Endothelial cell (in vitro differentiated cells): Measurements from ENCODE around the gene MET. TPM values are rescaled to one million over a fixed set of nuclear protein-coding genes. Genes with fewer than 3 reads are reported as not detected.

Source experiments
- DNase-seq: peaks from one replicate; pipeline ENCODE4 v3.0.0; 2021; ENCODE audit warnings: low spot score
- H3K27ac Mint-ChIP-seq: one replicate; pipeline ENCODE4 v1.8.0; 2021; ENCODE audit warnings: mixed read lengths, inconsistent platforms; ENCODE audit not compliant: unreplicated experiment
- H3K27me3 Mint-ChIP-seq: one replicate; pipeline ENCODE4 v1.8.0; 2021; ENCODE audit warnings: mild to moderate bottlenecking, moderate library complexity, mixed read lengths, inconsistent platforms; ENCODE audit not compliant: unreplicated experiment
- H3K36me3 Mint-ChIP-seq: one replicate; pipeline ENCODE4 v1.8.0; 2021; ENCODE audit warnings: mild to moderate bottlenecking, low read depth, mixed read lengths, inconsistent platforms; ENCODE audit not compliant: unreplicated experiment
- H3K4me1 Mint-ChIP-seq: one replicate; pipeline ENCODE4 v1.8.0; 2021; ENCODE audit warnings: mild to moderate bottlenecking, mixed read lengths, inconsistent platforms; ENCODE audit not compliant: unreplicated experiment
- H3K4me3 Mint-ChIP-seq: one replicate; pipeline ENCODE4 v1.8.0; 2021; ENCODE audit warnings: mild to moderate bottlenecking, mixed read lengths, inconsistent platforms; ENCODE audit not compliant: unreplicated experiment
- H3K9me3 Mint-ChIP-seq: one replicate; pipeline ENCODE4 v1.8.0; 2021; ENCODE audit warnings: mixed read lengths, inconsistent platforms; ENCODE audit not compliant: unreplicated experiment
- long read RNA-seq: library from polyadenylated mRNA; unstranded; transcript quantifications from one replicate; pipeline ENCODE4 v2.0.0, GENCODE V29; 2020; ENCODE audit not compliant: unreplicated experiment
- total RNA-seq: library from RNA; stranded (reverse); fragmentation: NEBNext Ultra II Directional; extraction: Animal tissue kit (Norgen Biotek cat#: 25700); gene quantifications from one replicate; pipeline ENCODE4 v1.2.1, GENCODE V29; 2021; ENCODE audit not compliant: unreplicated experiment
- TF ChIP-seq, protein P1 (sequence below): fragments of 200-600 bp; sonication (generic); IDR thresholded peaks from one replicate; pipeline ENCODE4 v1.5.0; 2021; ENCODE audit warnings: antibody characterized with exemption; ENCODE audit not compliant: unreplicated experiment

Gene MET
- 35.1 TPM for total RNA-seq
- long read RNA-seq, partial matches to known transcripts: 2 of 3 reads
- long read RNA-seq, other reads (novel, unspliced or antisense): 1 of 3 reads

- Mint-ChIP-seq H3K4me1 (peaks cover 33% of the 10 kb centered on the region), H3K27me3 (peaks cover 5% of the 10 kb centered on the region), H3K4me3 (peak within 1 kb of the TSS; percentile 95), H3K27ac (peak within 1 kb of the TSS; percentile 45), H3K36me3 (no peaks in the 10 kb centered on the region), H3K9me3 (no peaks in the 10 kb centered on the region)
- TF ChIP-seq, protein P1, sequence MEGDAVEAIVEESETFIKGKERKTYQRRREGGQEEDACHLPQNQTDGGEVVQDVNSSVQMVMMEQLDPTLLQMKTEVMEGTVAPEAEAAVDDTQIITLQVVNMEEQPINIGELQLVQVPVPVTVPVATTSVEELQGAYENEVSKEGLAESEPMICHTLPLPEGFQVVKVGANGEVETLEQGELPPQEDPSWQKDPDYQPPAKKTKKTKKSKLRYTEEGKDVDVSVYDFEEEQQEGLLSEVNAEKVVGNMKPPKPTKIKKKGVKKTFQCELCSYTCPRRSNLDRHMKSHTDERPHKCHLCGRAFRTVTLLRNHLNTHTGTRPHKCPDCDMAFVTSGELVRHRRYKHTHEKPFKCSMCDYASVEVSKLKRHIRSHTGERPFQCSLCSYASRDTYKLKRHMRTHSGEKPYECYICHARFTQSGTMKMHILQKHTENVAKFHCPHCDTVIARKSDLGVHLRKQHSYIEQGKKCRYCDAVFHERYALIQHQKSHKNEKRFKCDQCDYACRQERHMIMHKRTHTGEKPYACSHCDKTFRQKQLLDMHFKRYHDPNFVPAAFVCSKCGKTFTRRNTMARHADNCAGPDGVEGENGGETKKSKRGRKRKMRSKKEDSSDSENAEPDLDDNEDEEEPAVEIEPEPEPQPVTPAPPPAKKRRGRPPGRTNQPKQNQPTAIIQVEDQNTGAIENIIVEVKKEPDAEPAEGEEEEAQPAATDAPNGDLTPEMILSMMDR: no peak
- peak; percentile 68 for DNase-seq
Measured at GRCh38 chr7:116671681-116672595, at the start of gene MET. TSS of gene MET (plus strand) at chr7:116672196. CDS start at chr7:116699085, 26,889 bp downstream.

GRCh38 chr7:116626886-116627285 lies 45.1 kb upstream of the MET start:
- DNase-seq: no peak
- H3K4me3 Mint-ChIP-seq: no peak overlapping the region
- no peaks in the 10 kb centered on the region for H3K9me3 Mint-ChIP-seq
- no peaks in the 10 kb centered on the region for H3K36me3 Mint-ChIP-seq
- H3K27me3 Mint-ChIP-seq: no peaks in the 10 kb centered on the region
- H3K27ac Mint-ChIP-seq: no peak overlapping the region
- TF ChIP-seq, protein P1: no peak
- H3K4me1 Mint-ChIP-seq: no peaks in the 10 kb centered on the region

GRCh38 chr7:116629051-116629463 lies 42.9 kb upstream of the MET start:
- no peaks in the 10 kb centered on the region for H3K36me3 Mint-ChIP-seq
- DNase-seq: no peak
- TF ChIP-seq, protein P1: no peak
- no peak overlapping the region for H3K4me3 Mint-ChIP-seq
- H3K27me3 Mint-ChIP-seq: no peaks in the 10 kb centered on the region
- no peaks in the 10 kb centered on the region for H3K9me3 Mint-ChIP-seq
- H3K27ac Mint-ChIP-seq: no peak overlapping the region
- no peaks in the 10 kb centered on the region for H3K4me1 Mint-ChIP-seq

DNA sequence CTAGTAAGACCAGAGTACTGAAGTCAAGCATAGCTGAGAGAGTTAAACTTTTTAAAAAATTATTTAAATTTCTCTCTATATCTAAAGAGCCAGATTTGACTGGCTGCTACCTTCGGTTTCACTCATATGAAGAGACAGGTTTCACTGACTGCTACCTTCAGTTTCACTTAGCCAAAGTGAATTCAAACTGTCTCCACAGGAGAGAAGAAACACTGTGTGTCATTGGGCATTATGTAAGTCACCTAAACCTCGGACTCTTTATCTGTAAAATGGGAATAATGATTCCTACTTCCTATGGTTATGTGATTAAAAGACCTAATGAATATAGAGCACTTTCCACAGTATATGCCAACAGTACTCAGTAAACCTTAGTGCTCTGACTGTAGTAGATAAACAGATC lies 41.6 kb upstream of the MET start:
- no peaks in the 10 kb centered on the region for H3K9me3 Mint-ChIP-seq

More for the DNA sequence above, 41.6 kb upstream of the MET start:
- Mint-ChIP-seq H3K36me3 (no peaks in the 10 kb centered on the region), H3K4me1 (no peaks in the 10 kb centered on the region), H3K4me3 (no peak overlapping the region), H3K27ac (no peak overlapping the region), H3K27me3 (no peaks in the 10 kb centered on the region)
- DNase-seq: no peak
- TF ChIP-seq, protein P1: no peak
